ENCODE measurements around the gene ATP9B.

- TF ChIP-seq CTCF (conservative IDR thresholded peaks at IDR 0.05), result no peak
- TF ChIP-seq ZFX (IDR thresholded peaks at IDR 0.05), result no peak
Measured at GRCh38 chr18:79332646-79333045, 263.5 kb downstream of the ATP9B start.
